A204.1 (cell line): Measurements from ENCODE around the gene XPOT.

Experiments
- FAIRE-seq: peaks from 2 replicates; lab custom pipeline; 2012; peaks lifted over from hg19 to GRCh38; lab: Jason Lieb, UNC

Gene XPOT

DNA sequence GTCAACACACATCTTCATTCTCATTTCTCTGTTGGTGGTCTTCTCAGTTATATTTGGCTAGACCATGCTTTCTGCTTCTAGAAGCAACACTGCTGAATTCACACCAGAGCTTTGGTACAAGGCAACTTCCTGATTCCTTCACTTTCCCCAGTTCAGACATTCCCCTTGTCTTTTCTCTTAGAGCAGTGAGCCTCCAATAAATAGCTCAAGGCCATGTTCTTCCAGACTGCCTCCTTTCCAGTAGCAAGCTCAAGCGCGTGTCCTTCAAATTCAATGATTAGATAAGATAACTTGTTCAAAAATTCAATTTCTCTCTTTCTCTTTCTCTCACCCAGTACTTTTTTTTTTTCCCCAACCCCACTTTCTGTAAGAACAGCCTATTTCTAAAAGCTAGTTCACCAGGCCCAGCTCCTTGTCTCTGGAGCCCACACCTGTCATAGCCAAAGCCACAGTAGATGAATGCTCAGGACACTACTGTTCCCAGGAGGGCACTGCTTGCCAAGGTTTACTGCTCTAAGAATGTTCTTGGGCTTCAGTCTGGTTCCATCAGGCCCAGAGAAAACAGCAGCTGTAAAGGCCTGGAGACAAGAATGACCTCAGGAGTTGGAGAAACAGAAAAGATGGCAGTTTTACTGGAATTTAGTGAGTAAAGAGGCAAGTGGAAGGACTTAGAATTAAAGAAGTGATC is 65.4 kb downstream of the XPOT start:
- FAIRE-seq = no peak

DNA sequence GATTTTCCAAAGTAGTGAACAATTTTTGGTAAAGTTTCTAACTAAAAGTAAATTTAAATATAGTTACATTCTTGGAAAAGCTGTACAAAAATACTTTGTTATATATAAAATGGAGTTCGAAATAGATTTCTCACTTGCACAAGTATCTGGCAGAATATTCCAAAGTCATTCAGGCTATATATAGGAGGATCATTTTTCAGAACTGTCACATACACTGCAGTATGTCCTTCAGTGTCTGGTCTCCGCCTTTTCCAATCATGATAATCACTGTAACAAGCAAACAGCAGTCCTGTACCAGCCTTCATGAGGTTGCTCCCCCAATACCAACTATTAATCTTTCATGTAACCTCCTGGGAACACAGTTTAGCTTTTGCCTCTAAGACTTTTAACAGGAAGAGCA is 66.3 kb downstream of the XPOT start:
- FAIRE-seq = no peak

GRCh38 chr12:64473176-64473575 is 69.0 kb downstream of the XPOT start:
- no peak for FAIRE-seq

- FAIRE-seq = no peak
Observed at GRCh38 chr12:64475518-64475917, 71.3 kb downstream of the XPOT start.

DNA sequence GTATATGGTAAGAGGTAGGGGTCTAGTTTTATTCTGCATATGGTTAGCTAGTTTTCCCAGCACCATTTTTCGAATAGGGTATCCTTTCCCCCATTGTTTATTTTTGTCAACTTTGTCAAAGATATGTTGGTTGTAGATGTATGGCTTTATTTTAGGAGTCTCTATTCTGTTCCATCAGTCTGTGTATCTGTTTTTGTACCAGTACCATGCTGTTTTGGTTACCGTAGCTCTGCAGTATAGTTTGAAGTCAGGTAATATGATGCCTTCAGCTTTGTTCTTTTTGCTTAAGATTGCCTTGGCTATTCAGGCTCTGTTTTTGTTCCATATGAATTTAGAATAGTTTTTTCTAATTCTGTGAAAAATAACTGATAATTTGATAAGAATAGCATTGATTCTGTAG is 72.7 kb downstream of the XPOT start:
- no peak for FAIRE-seq

DNA sequence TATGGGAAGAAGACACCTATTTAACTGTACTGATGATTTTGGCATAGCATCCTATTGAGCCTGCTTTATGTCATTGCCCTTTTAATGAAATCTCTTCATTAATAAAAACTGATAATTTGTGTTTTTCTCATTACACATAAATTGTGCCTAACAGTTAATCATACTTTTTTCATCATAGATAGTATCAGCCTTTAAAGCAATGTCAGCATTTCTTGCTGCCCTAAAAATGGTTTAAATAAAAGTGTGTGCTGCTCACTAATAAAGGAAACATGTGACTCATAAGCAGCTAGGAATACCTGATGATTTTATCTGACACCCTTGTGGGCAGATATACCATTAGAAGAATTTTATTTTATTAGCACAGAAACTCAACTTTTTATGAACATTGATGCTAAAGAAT is 74.5 kb downstream of the XPOT start:
- FAIRE-seq = no peak

DNA sequence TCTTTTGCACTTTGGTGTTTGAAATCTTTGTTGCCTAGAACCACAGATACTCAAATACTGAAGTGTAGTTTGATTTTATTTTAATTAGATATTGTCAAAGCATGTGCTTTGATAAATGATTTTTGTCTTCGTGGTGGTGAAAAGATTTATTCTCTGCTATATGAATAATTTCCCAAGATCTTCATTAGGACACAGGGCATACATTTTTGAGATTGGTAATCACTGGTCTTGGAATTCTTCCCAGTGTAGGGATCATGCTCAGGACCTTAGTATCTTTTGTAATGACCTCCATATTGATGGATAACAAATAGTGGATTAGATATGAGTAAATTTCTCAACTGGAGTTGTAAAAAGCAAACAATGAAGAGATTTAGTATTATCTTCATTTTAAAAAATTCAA is 76.0 kb downstream of the XPOT start:
- no peak for FAIRE-seq

DNA sequence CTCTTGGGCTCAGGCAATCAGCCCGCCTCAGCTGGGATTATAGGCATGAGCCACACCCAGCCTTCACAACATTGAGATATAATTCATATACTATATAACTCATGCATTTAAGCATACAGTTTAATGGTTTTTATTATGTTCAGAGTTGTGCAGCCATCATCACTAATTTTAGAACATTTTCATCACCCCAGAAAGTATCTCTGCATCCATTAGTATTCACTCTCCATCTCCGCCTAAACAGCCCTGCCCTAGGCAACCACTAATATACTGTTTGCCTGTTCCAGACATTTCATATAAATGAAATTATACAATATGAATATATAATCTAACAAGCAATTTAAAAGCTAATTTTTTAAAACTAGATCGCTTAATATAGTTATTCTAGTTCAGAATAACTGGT is 82.5 kb downstream of the XPOT start:
- no peak for FAIRE-seq

DNA sequence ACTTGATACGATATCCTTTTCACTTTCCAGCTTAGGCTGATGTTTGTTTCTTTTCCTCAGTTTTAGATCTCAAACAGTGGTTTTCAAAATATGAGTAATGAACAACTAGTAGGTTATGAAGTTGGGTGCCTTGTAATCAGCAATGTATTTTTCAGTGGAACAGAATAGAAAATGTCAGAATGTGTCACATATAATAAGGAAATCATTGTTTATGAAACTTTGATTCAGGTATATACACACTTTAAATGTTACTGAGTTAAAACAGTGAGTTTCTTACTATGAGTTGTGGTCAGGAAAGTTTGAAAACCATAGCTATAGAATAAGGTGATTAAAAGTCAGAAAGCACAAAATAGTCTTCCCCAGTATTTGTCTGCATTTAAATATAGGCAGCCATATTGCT is 87.5 kb downstream of the XPOT start:
- FAIRE-seq = no peak

GRCh38 chr12:64493513-64493912 is 89.3 kb downstream of the XPOT start:
- no peak for FAIRE-seq

- FAIRE-seq = no peak
Observed at GRCh38 chr12:64494998-64495729, 91.0 kb downstream of the XPOT start.

- no peak for FAIRE-seq
Observed at GRCh38 chr12:64496839-64497400, 92.7 kb downstream of the XPOT start.

DNA sequence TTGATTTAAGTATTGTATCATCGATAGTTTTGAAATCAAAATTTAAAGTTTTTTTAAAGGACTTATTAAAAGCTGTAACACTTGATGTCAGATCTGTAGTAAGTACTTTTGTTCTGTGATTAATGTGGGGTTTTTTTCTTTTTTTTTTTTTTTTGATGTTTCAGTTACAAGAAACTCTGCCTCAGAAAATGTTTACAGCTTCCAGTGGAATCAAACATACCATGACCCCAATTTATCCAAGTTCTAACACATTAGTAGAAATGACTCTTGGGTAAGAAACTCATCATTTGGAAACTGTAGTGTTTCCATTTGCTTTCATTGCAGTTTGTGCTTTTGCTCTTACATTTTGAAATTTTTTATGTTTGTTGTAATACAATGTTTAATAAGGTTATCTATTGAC is 93.3 kb downstream of the XPOT start:
- peak; percentile 55 for FAIRE-seq

DNA sequence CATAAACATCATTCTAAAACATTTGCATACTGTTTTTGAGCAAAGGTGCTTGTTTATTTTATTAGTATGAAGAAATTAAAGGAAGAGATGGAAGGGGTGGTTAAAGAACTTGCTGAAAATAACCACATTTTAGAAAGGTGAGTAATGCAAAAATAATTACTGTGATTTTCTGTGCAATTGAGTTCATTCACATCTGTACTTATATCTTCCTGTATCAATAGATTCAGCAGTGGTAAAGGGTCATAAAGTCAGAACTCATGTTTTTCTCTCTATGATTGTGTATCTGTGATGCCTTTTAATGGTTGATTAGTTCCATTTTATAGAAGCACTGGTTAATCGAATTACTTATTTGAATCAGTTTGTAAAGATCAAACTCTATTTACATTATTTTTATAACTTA is 93.7 kb downstream of the XPOT start:
- peak; percentile 9 for FAIRE-seq

GRCh38 chr12:64500394-64500793 is 96.2 kb downstream of the XPOT start:
- no peak for FAIRE-seq
